T-helper 2 cell treated with Interferon-gamma antibody and Interleukin-4, amounts not matched to agents 100 ng/mL and 5 ng/mL, for 36 hours (primary cell): Measurements from ENCODE around the gene RTN4RL1. TPM values are rescaled to one million over a fixed set of nuclear protein-coding genes. Genes with fewer than 3 reads are reported as not detected.

Source experiments
- intact Hi-C: fragments of 100-400 bp; cut with micrococcal nuclease; formaldehyde crosslinking; loops from one replicate; pipeline ENCODE4 v1.15.1; 2023
- total RNA-seq: library from RNA; stranded (reverse); gene quantifications from 2 replicates; pipeline ENCODE4 v1.2.3, GENCODE V29; 2022

The RTN4RL1 gene
- total RNA-seq, 1 donor from 2014 or later, result 0.61 TPM

GRCh38 chr17:2059547-2060384 is 34.6 kb upstream of the RTN4RL1 start:
- intact Hi-C loops, result loop anchor here (2.0 kb wide), 1 partner anchor 111 kb away; no protein-coding TSS in a partner anchor

DNA sequence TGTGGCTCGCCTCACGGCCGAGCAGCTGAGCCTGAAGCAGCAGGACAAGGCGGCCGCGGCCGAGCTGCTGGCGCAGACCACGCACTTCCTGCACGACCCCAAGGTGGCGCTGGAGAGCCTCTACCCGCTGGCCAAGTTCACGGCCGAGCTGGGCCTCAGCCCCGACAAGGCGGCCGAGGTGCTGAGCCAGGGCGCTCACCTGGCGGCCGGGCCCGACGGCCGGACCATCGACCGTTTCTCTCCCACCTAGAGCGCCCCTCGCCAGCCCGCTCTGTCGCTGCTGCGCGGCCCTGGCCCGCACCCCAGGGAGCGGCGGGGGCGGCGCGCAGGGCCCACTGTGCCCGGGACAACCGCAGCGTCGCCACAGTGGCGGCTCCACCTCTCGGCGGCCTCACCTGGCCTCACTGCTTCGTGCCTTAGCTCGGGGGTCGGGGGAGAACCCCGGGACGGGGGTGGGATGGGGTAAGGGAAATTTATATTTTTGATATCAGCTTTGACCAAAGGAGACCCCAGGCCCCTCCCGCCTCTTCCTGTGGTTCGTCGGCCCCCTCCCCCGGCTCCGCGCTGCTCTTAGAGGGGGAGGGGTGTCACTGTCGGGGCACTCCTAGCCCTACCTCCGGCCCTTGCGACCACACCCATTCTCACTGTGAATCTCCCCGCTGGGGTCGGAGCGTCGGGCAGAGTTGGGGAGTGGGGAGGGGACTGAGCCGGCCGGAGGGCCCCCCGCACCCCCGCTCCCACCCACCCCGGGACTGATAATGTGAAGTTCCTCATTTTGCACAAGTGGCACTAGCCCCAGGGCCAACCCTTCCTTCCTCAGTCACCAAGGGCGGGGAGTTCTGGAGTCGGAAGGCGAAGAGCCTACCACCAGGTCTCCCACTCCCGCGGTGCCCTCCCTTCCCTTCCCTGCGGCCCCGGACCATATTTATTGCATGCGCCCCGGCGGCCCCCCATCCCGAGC is 33.7 kb upstream of the RTN4RL1 start:
- intact Hi-C loops, result loop anchor here (1.0 to 2.0 kb wide), 2 partner anchors 112 to 185 kb away; no protein-coding TSS in a partner anchor

DNA sequence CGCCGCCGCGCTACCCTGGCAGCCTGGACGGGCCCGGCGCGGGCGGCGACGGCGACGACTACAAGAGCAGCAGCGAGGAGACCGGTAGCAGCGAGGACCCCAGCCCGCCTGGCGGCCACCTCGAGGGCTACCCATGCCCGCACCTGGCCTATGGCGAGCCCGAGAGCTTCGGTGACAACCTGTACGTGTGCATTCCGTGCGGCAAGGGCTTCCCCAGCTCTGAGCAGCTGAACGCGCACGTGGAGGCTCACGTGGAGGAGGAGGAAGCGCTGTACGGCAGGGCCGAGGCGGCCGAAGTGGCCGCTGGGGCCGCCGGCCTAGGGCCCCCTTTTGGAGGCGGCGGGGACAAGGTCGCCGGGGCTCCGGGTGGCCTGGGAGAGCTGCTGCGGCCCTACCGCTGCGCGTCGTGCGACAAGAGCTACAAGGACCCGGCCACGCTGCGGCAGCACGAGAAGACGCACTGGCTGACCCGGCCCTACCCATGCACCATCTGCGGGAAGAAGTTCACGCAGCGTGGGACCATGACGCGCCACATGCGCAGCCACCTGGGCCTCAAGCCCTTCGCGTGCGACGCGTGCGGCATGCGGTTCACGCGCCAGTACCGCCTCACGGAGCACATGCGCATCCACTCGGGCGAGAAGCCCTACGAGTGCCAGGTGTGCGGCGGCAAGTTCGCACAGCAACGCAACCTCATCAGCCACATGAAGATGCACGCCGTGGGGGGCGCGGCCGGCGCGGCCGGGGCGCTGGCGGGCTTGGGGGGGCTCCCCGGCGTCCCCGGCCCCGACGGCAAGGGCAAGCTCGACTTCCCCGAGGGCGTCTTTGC is 32.8 kb upstream of the RTN4RL1 start:
- intact Hi-C loops, result loop anchor here (1.0 to 2.0 kb wide), 2 partner anchors 113 to 186 kb away; no protein-coding TSS in a partner anchor

DNA sequence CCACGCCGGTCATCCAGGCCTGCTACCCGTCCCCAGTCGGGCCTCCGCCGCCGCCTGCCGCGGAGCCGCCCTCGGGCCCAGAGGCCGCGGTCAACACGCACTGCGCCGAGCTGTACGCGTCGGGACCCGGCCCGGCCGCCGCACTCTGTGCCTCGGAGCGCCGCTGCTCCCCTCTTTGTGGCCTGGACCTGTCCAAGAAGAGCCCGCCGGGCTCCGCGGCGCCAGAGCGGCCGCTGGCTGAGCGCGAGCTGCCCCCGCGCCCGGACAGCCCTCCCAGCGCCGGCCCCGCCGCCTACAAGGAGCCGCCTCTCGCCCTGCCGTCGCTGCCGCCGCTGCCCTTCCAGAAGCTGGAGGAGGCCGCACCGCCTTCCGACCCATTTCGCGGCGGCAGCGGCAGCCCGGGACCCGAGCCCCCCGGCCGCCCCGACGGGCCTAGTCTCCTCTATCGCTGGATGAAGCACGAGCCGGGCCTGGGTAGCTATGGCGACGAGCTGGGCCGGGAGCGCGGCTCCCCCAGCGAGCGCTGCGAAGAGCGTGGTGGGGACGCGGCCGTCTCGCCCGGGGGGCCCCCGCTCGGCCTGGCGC is 32.1 kb upstream of the RTN4RL1 start:
- intact Hi-C loops, result no loop called here

- intact Hi-C loops, result no loop called here
Observed at GRCh38 chr17:2056206-2057174, 31.4 kb upstream of the RTN4RL1 start.

- intact Hi-C loops, result loop anchor here (2.0 kb wide), 2 partner anchors 15 to 281 kb away; partner anchors contain the start of genes SGSM2 and TSR1
Observed at GRCh38 chr17:2055292-2056205, 30.4 kb upstream of the RTN4RL1 start.

GRCh38 chr17:2054512-2055291 is 29.6 kb upstream of the RTN4RL1 start, which contains the start of gene HIC1:
HIC1 (plus strand) TSS chr17:2055103; CDS start chr17:2056691, 1,588 bp downstream.
- intact Hi-C loops, result loop anchor here (1.0 to 2.0 kb wide), 5 partner anchors 16 to 299 kb away; partner anchors contain the start of genes SGSM2 and TSR1

- intact Hi-C loops, result loop anchor here (1.0 to 2.0 kb wide), 5 partner anchors 17 to 299 kb away; partner anchors contain the start of genes SGSM2 and TSR1
Observed at GRCh38 chr17:2054262-2054511, 29.1 kb upstream of the RTN4RL1 start.

- intact Hi-C loops, result loop anchor here (1.0 to 2.0 kb wide), 5 partner anchors 17 to 300 kb away; partner anchors contain the start of genes SGSM2 and TSR1
Observed at GRCh38 chr17:2053380-2054261, 28.5 kb upstream of the RTN4RL1 start.

- intact Hi-C loops, result no loop called here
Observed at GRCh38 chr17:2051933-2052559, 26.9 kb upstream of the RTN4RL1 start.

DNA sequence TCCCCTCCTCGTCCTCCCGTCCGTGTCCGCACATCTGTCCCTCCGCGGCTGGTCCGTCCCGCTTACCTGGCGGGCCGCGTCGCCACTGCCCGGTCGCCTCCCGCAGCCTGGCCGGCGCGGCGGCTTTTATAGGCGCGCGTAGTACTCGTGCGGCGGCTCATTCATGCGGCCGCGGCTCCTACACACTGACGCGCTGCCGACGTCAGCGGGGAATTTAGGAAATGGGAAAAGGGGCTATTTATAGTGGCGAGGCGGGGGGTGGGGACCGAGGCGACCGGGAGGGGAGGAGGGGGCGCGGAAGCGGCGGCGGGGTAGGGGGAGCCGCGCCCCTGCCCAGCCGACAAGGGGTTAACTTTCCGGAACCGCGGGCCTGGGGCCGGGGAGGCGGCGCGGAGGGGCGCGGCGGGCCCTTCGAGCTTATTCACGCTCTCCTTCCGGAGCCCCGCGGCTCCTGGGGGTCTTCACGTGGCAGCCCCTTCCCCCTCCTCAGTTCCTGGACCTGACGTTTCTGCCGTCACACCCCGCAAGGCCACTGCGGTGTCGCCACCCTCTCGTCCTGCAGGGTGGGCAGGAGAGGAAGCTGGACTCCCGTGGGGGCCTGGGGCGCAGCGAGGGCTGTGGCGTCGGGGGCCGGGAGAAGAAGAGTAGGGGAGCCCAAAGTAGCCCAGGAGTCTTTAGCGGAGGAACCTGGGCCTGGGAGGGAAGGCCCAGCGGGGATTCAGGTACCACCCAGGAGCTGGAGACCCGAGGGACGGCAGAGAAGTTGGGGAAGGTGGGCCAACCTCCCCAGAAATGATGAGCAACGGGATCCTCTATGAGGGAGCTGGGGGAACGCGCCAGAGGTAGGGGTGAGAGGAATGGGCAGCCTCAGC is 26.2 kb upstream of the RTN4RL1 start:
- intact Hi-C loops, result no loop called here

GRCh38 chr17:2050300-2051060 is 25.3 kb upstream of the RTN4RL1 start:
- intact Hi-C loops, result no loop called here

- intact Hi-C loops, result loop anchor here (2.0 to 10.0 kb wide), 2 partner anchors 351 to 405 kb away; partner anchors contain the start of genes MNT, RILP and SCARF1
Observed at GRCh38 chr17:2049333-2050299, 24.5 kb upstream of the RTN4RL1 start.
